Progenitor cell of endocrine pancreas (in vitro differentiated cells): ENCODE results near the gene DNAJC2. TPM values are rescaled to one million over a fixed set of nuclear protein-coding genes. Genes with fewer than 3 reads are reported as not detected.

Experiments used
- DNase-seq: peaks from one replicate; pipeline ENCODE4 v3.0.0; 2021; ENCODE audit warnings: low spot score; ENCODE audit not compliant: unreplicated experiment
- H3K27ac Mint-ChIP-seq: 2 replicates; pipeline ENCODE4 v1.8.0; 2021; ENCODE audit warnings: mild to moderate bottlenecking, moderate library complexity, mixed read lengths
- H3K27me3 Mint-ChIP-seq: 2 replicates; pipeline ENCODE4 v1.8.0; 2021; ENCODE audit warnings: mixed read lengths
- H3K36me3 Mint-ChIP-seq: 2 replicates; pipeline ENCODE4 v1.8.0; 2022; ENCODE audit warnings: mixed read lengths; ENCODE audit not compliant: insufficient read depth
- H3K4me1 Mint-ChIP-seq: 2 replicates; pipeline ENCODE4 v1.8.0; 2021; ENCODE audit warnings: low read depth, mixed read lengths
- H3K4me3 Mint-ChIP-seq: 2 replicates; pipeline ENCODE4 v1.8.0; 2021; ENCODE audit warnings: low read depth, mild to moderate bottlenecking, moderate library complexity, mixed read lengths
- H3K9me3 Mint-ChIP-seq: 2 replicates; pipeline ENCODE4 v1.8.0; 2021; ENCODE audit warnings: low read depth, mixed read lengths
- CTCF ChIP-seq: fragments of 200-600 bp; sonication (generic); IDR thresholded peaks from one replicate; pipeline ENCODE4 v1.5.0; 2021; ENCODE audit warnings: antibody characterized with exemption, mild to moderate bottlenecking; ENCODE audit not compliant: unreplicated experiment
- total RNA-seq: library from RNA; stranded (reverse); gene quantifications from 2 replicates; pipeline ENCODE4 v1.2.1, GENCODE V29; 2021

Gene DNAJC2
- total RNA-seq, 1 donor from 2014 or later, result 32.8 TPM

GRCh38 chr7:103347507-103348267 lies 3.1 kb upstream of the DNAJC2 start, which contains the start of gene PSMC2:
TSS of gene PSMC2 (plus strand) at chr7:103347643. CDS start at chr7:103347712, 69 bp downstream.
- Mint-ChIP-seq H3K4me3 (peak within 1 kb of the TSS; percentile 99), H3K27ac (peak within 1 kb of the TSS; percentile 97), H3K4me1 (peaks cover 18% of the 10 kb centered on the region), H3K36me3 (peaks cover 5% of the 10 kb centered on the region), H3K9me3 (no peaks in the 10 kb centered on the region), H3K27me3 (no peaks in the 10 kb centered on the region)
- no peak for TF ChIP-seq CTCF
- DNase-seq, result peak; percentile 59

- Mint-ChIP-seq H3K4me3 (peak overlapping the region; percentile 99), H3K27ac (no peak overlapping the region), H3K4me1 (peaks cover 18% of the 10 kb centered on the region), H3K9me3 (no peaks in the 10 kb centered on the region), H3K27me3 (no peaks in the 10 kb centered on the region), H3K36me3 (peaks cover 5% of the 10 kb centered on the region)
- no peak for TF ChIP-seq CTCF
- no peak for DNase-seq
These were observed 1.8 kb upstream of the DNAJC2 start for GRCh38 chr7:103346396-103346795.

GRCh38 chr7:103343758-103344452 lies 662 bp downstream of the DNAJC2 start:
- Mint-ChIP-seq H3K27me3 (no peaks in the 10 kb centered on the region), H3K9me3 (no peaks in the 10 kb centered on the region), H3K27ac (peak overlapping the region; percentile 98), H3K36me3 (peaks cover 14% of the 10 kb centered on the region), H3K4me1 (peaks cover 10% of the 10 kb centered on the region), H3K4me3 (peak overlapping the region; percentile 93)
- no peak for TF ChIP-seq CTCF
- DNase-seq, result no peak

GRCh38 chr7:103343332-103343731 lies 1.2 kb downstream of the DNAJC2 start:
- Mint-ChIP-seq H3K27me3 (no peaks in the 10 kb centered on the region), H3K4me1 (peaks cover 7% of the 10 kb centered on the region), H3K9me3 (no peaks in the 10 kb centered on the region), H3K36me3 (peaks cover 14% of the 10 kb centered on the region), H3K4me3 (peak overlapping the region; percentile 93), H3K27ac (peak overlapping the region; percentile 98)
- no peak for TF ChIP-seq CTCF
- DNase-seq, result no peak

GRCh38 chr7:103341466-103341865 lies 3.1 kb downstream of the DNAJC2 start:
- no peak overlapping the region for H3K27ac Mint-ChIP-seq
- H3K9me3 Mint-ChIP-seq, result no peaks in the 10 kb centered on the region
- no peak for TF ChIP-seq CTCF
- no peaks in the 10 kb centered on the region for H3K27me3 Mint-ChIP-seq
- no peak overlapping the region for H3K4me3 Mint-ChIP-seq
- H3K4me1 Mint-ChIP-seq, result peaks cover 1% of the 10 kb centered on the region
- no peak for DNase-seq
- H3K36me3 Mint-ChIP-seq, result peaks cover 21% of the 10 kb centered on the region
